A673 (cell line): Measurements from ENCODE around the gene ATL1.

Experiments
- EZH2 ChIP-seq: fragments of 200-600 bp; sonication (generic); IDR thresholded peaks from 2 replicates; pipeline ENCODE4 v1.6.1; 2017; ENCODE audit warnings: borderline replicate concordance, low read depth, mild to moderate bottlenecking, mixed read lengths, antibody characterized with exemption, low read length; ENCODE audit not compliant: poor library complexity, severe bottlenecking
- TF ChIP-seq, protein P1 (sequence below): fragments of 300-800, 200-600 bp; sonication (generic); conservative IDR thresholded peaks from 2 replicates; pipeline ENCODE4 v1.5.1; 2017; ENCODE audit warnings: low read depth, mild to moderate bottlenecking, antibody characterized with exemption, low read length, moderate library complexity, mixed read lengths

DNA sequence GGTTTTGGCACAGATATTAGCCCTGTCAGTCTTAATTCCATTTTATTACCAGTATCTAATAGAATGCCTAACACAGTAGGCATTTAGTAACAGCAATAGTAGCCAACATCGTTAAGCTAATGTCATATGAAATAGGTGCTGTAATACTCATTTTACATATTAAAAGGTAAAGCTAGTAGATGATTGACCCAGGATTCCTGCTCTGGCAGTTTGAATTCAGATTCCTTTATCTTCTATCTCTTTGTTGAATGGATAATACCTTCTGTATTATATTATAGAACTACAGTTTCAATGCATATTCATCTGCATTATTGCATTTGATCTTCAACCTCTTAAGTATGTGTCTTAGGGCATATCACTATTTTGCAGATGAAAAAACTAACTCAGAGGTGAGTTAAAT, 2.9 kb downstream of the ATL1 start:
- TF ChIP-seq, protein P1, sequence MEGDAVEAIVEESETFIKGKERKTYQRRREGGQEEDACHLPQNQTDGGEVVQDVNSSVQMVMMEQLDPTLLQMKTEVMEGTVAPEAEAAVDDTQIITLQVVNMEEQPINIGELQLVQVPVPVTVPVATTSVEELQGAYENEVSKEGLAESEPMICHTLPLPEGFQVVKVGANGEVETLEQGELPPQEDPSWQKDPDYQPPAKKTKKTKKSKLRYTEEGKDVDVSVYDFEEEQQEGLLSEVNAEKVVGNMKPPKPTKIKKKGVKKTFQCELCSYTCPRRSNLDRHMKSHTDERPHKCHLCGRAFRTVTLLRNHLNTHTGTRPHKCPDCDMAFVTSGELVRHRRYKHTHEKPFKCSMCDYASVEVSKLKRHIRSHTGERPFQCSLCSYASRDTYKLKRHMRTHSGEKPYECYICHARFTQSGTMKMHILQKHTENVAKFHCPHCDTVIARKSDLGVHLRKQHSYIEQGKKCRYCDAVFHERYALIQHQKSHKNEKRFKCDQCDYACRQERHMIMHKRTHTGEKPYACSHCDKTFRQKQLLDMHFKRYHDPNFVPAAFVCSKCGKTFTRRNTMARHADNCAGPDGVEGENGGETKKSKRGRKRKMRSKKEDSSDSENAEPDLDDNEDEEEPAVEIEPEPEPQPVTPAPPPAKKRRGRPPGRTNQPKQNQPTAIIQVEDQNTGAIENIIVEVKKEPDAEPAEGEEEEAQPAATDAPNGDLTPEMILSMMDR: no peak
- no peak for TF ChIP-seq EZH2
